Gastrocnemius medialis (tissue), 4 donors: ENCODE results near the gene OPN4. TPM values are rescaled to one million over a fixed set of nuclear protein-coding genes. Genes with fewer than 3 reads are reported as not detected.

Experiments used
- ATAC-seq, 2 donors: fragments of 150-250 bp; one replicate each; pipeline ENCODE4 v1.9.1; 2016
- DNase-seq, 2 donors: peaks; one replicate each; pipeline ENCODE4 v3.0.0-alpha.2; 2019
- H3K27ac ChIP-seq, 4 donors: fragments of 200-600 bp; sonication (generic); 1 replicate in 1 of 4; 2 replicates in 3 of 4; pipeline ENCODE4 v1.5.1; 2016 to 2018; ENCODE audit warnings: mild to moderate bottlenecking in 2 of 4, moderate library complexity in 1 of 4
- H3K27me3 ChIP-seq, 3 donors: fragments of 200-600 bp; sonication (generic) in 2 of 3; 1 replicate in 1 of 3; 2 replicates in 2 of 3; pipeline versions ENCODE4 v1.5.1 to v1.6.0; 2016 to 2019; ENCODE audit warnings: mild to moderate bottlenecking in 1 of 3, moderate library complexity in 1 of 3
- H3K36me3 ChIP-seq, 2 donors: fragments of 200-600 bp; sonication (generic) in 1 of 2; one replicate each; pipeline ENCODE4 v1.5.1; 2017 to 2018
- H3K4me1 ChIP-seq, 2 donors: fragments of 200-600 bp; sonication (generic) in 1 of 2; one replicate each; pipeline ENCODE4 v1.5.1; 2016 to 2017; ENCODE audit warnings: mild to moderate bottlenecking in 2 of 2
- H3K4me3 ChIP-seq, 4 donors: fragments of 200-600 bp; sonication (generic) in 3 of 4; 1 replicate in 1 of 4; 2 replicates in 3 of 4; pipeline ENCODE4 v1.5.1; 2016 to 2019; ENCODE audit warnings: mild to moderate bottlenecking in 2 of 4
- H3K9me3 ChIP-seq, 3 donors: fragments of 200-600 bp; sonication (generic) in 2 of 3; 1 replicate in 1 of 3; 2 replicates in 2 of 3; pipeline ENCODE4 v1.5.1; 2016 to 2019
- POLR2A ChIP-seq, 2 donors: fragments of 450-650 bp; IDR thresholded peaks; one replicate each; pipeline ENCODE4 v1.6.1; 2017; ENCODE audit warnings: antibody characterized with exemption in 2 of 2, mild to moderate bottlenecking in 2 of 2, moderate library complexity in 2 of 2
- in situ Hi-C, 4 donors: fragments of 200-750 bp; cut with MboI; loops; one replicate each; pipeline versions ENCODE4 v1.15.0 to v1.8.0; 2017; ENCODE audit warnings: low sequenced_read_pairs in 4 of 4
- intact Hi-C: fragments of 100-400 bp; cut with DNase I; formaldehyde crosslinking; loops from one replicate; pipeline ENCODE4 v1.15.1; 2023; ENCODE audit warnings: low total_unique reads
- total RNA-seq, 4 donors: library from RNA; depleted of rRNA; stranded (reverse); fragments of >200 nt; gene quantifications; one replicate each; pipeline versions ENCODE4 v1.1.0 to v1.2.3, GENCODE V29; 2016
- TF ChIP-seq, protein P1 (sequence below), 5 experiments: fragments of 450-650 bp in 3 of 5; fragments of 200-600 bp in 2 of 5; sonication (generic) in 2 of 5; IDR thresholded peaks in 4 of 5; conservative IDR thresholded peaks in 1 of 5; 1 replicate in 4 of 5; 2 replicates in 1 of 5; pipeline ENCODE4 v1.5.1; 2016 to 2019; ENCODE audit warnings: antibody characterized with exemption in 5 of 5, mild to moderate bottlenecking in 3 of 5, moderate library complexity in 3 of 5

OPN4 gene
- total RNA-seq, 4 donors from 2014 or later = 0.13 to 4.2 (median 0.92) TPM; not detected in 1

- ATAC-seq (no peak), DNase-seq (no peak)
- intact Hi-C loops (no loop called here), in situ Hi-C loops (no loop called here)
- Histone ChIP-seq H3K27ac (peak overlapping the region in 2 of 4 donors; percentile 4 to 58), H3K27me3 (no peaks in the 10 kb centered on the region), H3K9me3 (no peaks in the 10 kb centered on the region), H3K36me3 (no peaks in the 10 kb centered on the region), H3K4me1 (peaks cover 0 to 5% of the 10 kb centered on the region in 2 donors), H3K4me3 (no peak overlapping the region)
- TF ChIP-seq POLR2A (IDR thresholded peaks at IDR 0.05) = no peak
- TF ChIP-seq, protein P1, sequence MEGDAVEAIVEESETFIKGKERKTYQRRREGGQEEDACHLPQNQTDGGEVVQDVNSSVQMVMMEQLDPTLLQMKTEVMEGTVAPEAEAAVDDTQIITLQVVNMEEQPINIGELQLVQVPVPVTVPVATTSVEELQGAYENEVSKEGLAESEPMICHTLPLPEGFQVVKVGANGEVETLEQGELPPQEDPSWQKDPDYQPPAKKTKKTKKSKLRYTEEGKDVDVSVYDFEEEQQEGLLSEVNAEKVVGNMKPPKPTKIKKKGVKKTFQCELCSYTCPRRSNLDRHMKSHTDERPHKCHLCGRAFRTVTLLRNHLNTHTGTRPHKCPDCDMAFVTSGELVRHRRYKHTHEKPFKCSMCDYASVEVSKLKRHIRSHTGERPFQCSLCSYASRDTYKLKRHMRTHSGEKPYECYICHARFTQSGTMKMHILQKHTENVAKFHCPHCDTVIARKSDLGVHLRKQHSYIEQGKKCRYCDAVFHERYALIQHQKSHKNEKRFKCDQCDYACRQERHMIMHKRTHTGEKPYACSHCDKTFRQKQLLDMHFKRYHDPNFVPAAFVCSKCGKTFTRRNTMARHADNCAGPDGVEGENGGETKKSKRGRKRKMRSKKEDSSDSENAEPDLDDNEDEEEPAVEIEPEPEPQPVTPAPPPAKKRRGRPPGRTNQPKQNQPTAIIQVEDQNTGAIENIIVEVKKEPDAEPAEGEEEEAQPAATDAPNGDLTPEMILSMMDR (IDR thresholded peaks at IDR 0.05 in 4 of 5, conservative IDR thresholded peaks at IDR 0.05 in 1 of 5) = no peak
These were observed 1.2 kb downstream of the OPN4 start for GRCh38 chr10:86655596-86655995.

- intact Hi-C loops = no loop called here
- Histone ChIP-seq H3K9me3 (no peaks in the 10 kb centered on the region), H3K27ac (peak overlapping the region; percentile 18 to 66 (median 47)), H3K36me3 (no peaks in the 10 kb centered on the region), H3K4me1 (peaks cover 9 to 14% of the 10 kb centered on the region in 2 donors), H3K4me3 (no peak overlapping the region), H3K27me3 (no peaks in the 10 kb centered on the region)
- DNase-seq (no peak), ATAC-seq (no peak)
- TF ChIP-seq, protein P1 (IDR thresholded peaks at IDR 0.05 in 4 of 5, conservative IDR thresholded peaks at IDR 0.05 in 1 of 5) = no peak
- TF ChIP-seq POLR2A (IDR thresholded peaks at IDR 0.05) = no peak
- in situ Hi-C loops = no loop called here
These were observed 2.7 kb downstream of the OPN4 start for GRCh38 chr10:86657011-86657395.

DNA sequence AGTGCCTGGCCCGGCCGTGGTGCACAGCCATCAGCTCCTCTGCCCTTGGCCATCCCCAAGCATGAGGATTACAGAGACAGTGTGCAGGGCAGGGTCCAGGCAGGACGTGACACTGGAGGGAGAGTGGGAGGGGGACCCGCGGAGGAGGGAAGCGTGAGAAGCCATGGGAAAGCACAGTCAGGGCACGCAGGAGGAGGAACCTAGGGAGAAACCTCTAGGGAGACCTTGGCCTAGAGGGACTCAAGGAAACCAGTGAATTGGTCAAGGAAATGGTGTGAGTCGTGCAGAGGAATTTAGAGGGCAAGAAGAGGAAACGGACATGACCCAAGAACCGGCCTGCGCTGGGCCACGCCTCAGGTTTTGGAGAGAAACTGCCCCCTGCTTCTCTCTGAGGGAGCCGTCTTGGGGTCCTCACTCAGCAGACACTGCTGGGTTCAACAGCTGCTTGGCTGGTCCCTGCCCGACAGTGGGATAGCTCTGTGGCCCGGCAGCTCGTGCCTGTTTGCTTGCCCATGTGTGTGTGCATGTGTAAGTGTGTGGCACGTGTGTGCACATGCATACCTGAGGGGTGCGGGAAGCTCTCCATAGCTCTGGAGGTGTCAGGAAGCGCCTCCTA lies 3.2 kb downstream of the OPN4 start:
- ATAC-seq = no peak
- H3K4me3 ChIP-seq = no peak overlapping the region
- intact Hi-C loops (no loop called here), in situ Hi-C loops (no loop called here)
- DNase-seq = peak in 1 of 2 donors; percentile 26
- TF ChIP-seq, protein P1 (IDR thresholded peaks at IDR 0.05 in 4 of 5, conservative IDR thresholded peaks at IDR 0.05 in 1 of 5) = no peak
- no peak for TF ChIP-seq POLR2A (IDR thresholded peaks at IDR 0.05)
- no peaks in the 10 kb centered on the region for H3K9me3 ChIP-seq
- no peaks in the 10 kb centered on the region for H3K27me3 ChIP-seq
- H3K36me3 ChIP-seq = no peaks in the 10 kb centered on the region
- H3K27ac ChIP-seq = peak overlapping the region; percentile 4 to 66 (median 47)
- peaks cover 14 to 19% of the 10 kb centered on the region in 2 donors for H3K4me1 ChIP-seq

GRCh38 chr10:86658261-86658741 lies 4.0 kb downstream of the OPN4 start:
- intact Hi-C loops = no loop called here
- peak in 1 of 2 donors; percentile 18 for DNase-seq
- Histone ChIP-seq H3K4me3 (no peak overlapping the region), H3K9me3 (no peaks in the 10 kb centered on the region), H3K36me3 (no peaks in the 10 kb centered on the region), H3K27ac (peak overlapping the region in 3 of 4 donors; percentile 4 to 45 (median 29)), H3K4me1 (peaks cover 21 to 27% of the 10 kb centered on the region in 2 donors), H3K27me3 (no peaks in the 10 kb centered on the region)
- TF ChIP-seq, protein P1 (IDR thresholded peaks at IDR 0.05 in 4 of 5, conservative IDR thresholded peaks at IDR 0.05 in 1 of 5) = no peak
- TF ChIP-seq POLR2A (IDR thresholded peaks at IDR 0.05) = no peak
- no peak for ATAC-seq
- in situ Hi-C loops = no loop called here
